T-cell (primary cell): ENCODE data around the gene ROBO4. TPM values are rescaled to one million over a fixed set of nuclear protein-coding genes. Genes with fewer than 3 reads are reported as not detected.

ENCODE experiments used
- ATAC-seq, 4 experiments: fragments of 200-7000 bp in 3 of 4; fragments of 150-1000 bp in 1 of 4; cut with Tn5 transposase; replicated peaks in 1 of 4; 1 replicate in 3 of 4; 2 replicates in 1 of 4; pipeline ENCODE4 v1.10.0; 2021; ENCODE audit warnings: moderate library complexity in 3 of 4, mild to moderate bottlenecking in 2 of 4, moderate number of reproducible peaks in 1 of 4
- CTCF ChIA-PET, 2 donors: fragments of 300-600 bp; sonication (Branson Sonifier 250); formaldehyde crosslinking; loops; one replicate each; lab custom pipeline; 2022; ENCODE audit warnings: antibody characterized with exemption in 2 of 2; lab: Charles Lee
- POLR2A ChIA-PET, 2 donors: fragments of 300-600 bp; sonication (Branson Sonifier 250); formaldehyde crosslinking; loops; one replicate each; lab custom pipeline; 2022; ENCODE audit warnings: antibody characterized with exemption in 2 of 2; lab: Charles Lee
- DNase-seq, 35 experiments: peaks; one replicate each; pipeline versions ENCODE4 v3.0.0 to v3.0.0-alpha.2; 2013 to 2023
- H3K27ac ChIP-seq: one replicate; pipeline ENCODE4 v1.5.1; 2013; ENCODE audit warnings: low read length
- H3K27me3 ChIP-seq, 2 experiments: replicated peaks in 1 of 2; 1 replicate in 1 of 2; 2 replicates in 1 of 2; pipeline versions ENCODE4 v1.6.1 to v1.7.0; 2013; ENCODE audit warnings: low read length in 1 of 2, mixed read lengths in 1 of 2; ENCODE audit not compliant: control insufficient read depth in 2 of 2, insufficient read depth in 2 of 2; ENCODE audit errors: extremely low read depth in 1 of 2
- H3K36me3 ChIP-seq, 2 donors: 1 replicate in 1 of 2; 2 replicates in 1 of 2; pipeline versions ENCODE4 v1.6.1 to v1.7.0; 2013; ENCODE audit warnings: low read length in 1 of 2; ENCODE audit not compliant: control insufficient read depth in 2 of 2, insufficient read depth in 1 of 2; ENCODE audit errors: extremely low read depth in 1 of 2
- H3K4me1 ChIP-seq, 2 experiments: 1 replicate in 1 of 2; 2 replicates in 1 of 2; pipeline versions ENCODE4 v1.6.1 to v1.7.0; 2013; ENCODE audit warnings: low read length in 2 of 2, mixed read lengths in 1 of 2; ENCODE audit not compliant: insufficient read depth in 2 of 2, control insufficient read depth in 1 of 2; ENCODE audit errors: extremely low read depth in 1 of 2
- H3K4me3 ChIP-seq, 2 donors: 1 replicate in 1 of 2; 2 replicates in 1 of 2; pipeline versions ENCODE4 v1.5.1 to v1.7.0; 2013; ENCODE audit warnings: mild to moderate bottlenecking in 2 of 2, low read length in 1 of 2, moderate library complexity in 1 of 2; ENCODE audit not compliant: control insufficient read depth in 1 of 2; ENCODE audit errors: extremely low read depth in 1 of 2
- H3K9me3 ChIP-seq: 2 replicates; pipeline ENCODE4 v1.7.0; 2013
- H3K27ac Mint-ChIP-seq, 2 donors: one replicate each; pipeline ENCODE4 v1.8.0; 2020 to 2021; ENCODE audit warnings: mild to moderate bottlenecking in 2 of 2, mixed read lengths in 2 of 2
- H3K27me3 Mint-ChIP-seq, 2 donors: one replicate each; pipeline ENCODE4 v1.8.0; 2021 to 2022; ENCODE audit warnings: mixed read lengths in 2 of 2
- H3K36me3 Mint-ChIP-seq: one replicate; pipeline ENCODE4 v1.8.0; 2021; ENCODE audit warnings: mixed read lengths
- H3K4me1 Mint-ChIP-seq, 3 donors: one replicate each; pipeline ENCODE4 v1.8.0; 2020 to 2022; ENCODE audit warnings: mixed read lengths in 3 of 3, mild to moderate bottlenecking in 1 of 3
- H3K4me3 Mint-ChIP-seq, 3 donors: one replicate each; pipeline ENCODE4 v1.8.0; 2020 to 2022; ENCODE audit warnings: mild to moderate bottlenecking in 3 of 3, mixed read lengths in 3 of 3, moderate library complexity in 3 of 3
- H3K9me3 Mint-ChIP-seq, 3 donors: one replicate each; pipeline ENCODE4 v1.8.0; 2020 to 2022; ENCODE audit warnings: mixed read lengths in 3 of 3
- WGBS: methylation state at CpG from one replicate; pipeline ENCODE4 v1.1.5; 2013; ENCODE audit warnings: missing lambda C conversion rate; ENCODE audit not compliant: insufficient coverage; 5-methylcytosine and 5-hydroxymethylcytosine counted together
- total RNA-seq, 35 experiments: library from RNA in 6 of 35; stranded (reverse) in 6 of 35; fragments of 120-200 nt in 1 of 35; gene quantifications; one replicate each; pipeline versions ENCODE4 v1.2.1 to v1.2.4 and lab custom pipeline; 2013 to 2026

ROBO4 gene
- total RNA-seq, 5 donors from 2014 or later (not counting 1 experiment from before 2014, with no cell fraction given) = 0.41 to 0.59 (median 0.50) TPM; not detected in 2

DNA sequence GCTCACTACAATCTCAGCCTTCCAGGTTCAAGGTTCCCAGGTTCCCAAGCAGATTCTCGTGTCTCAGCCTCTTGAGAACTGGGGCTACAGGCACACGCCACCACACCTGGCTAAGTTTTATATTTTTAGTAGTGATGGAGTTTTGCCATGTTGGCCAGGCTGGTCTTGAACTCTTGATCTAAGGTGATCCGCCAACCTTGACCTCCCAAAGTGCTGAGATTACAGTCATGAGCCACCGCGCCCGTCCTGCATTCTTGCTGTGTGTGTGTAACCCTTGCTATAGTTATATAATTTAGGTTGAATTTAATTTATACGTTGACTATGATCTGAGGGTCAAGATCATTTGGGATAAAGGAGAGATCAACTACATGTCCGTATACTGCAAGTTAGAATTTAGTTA lies 61.7 kb downstream of the ROBO4 start:
- H3K4me1 Mint-ChIP-seq = peaks cover 19 to 23% (median 21%) of the 10 kb centered on the region in 3 donors
- ChIA-PET CTCF (interaction anchor here (0.6 to 4.6 kb wide), 20 partner anchors 9 to 1473 kb away, joined by 3 to 59 read pairs (median 5); partner anchors contain the start of genes MSANTD2 (in 1 of the 2), SIAE (in 1 of the 2) and SPA17 (in 1 of the 2)), POLR2A (interaction anchor here (0.6 kb wide), 3 partner anchors 77 to 703 kb away, joined by 3 to 4 read pairs (median 3); partner anchors contain the start of gene CCDC15 (in 1 of the 2))
- peaks cover 40 to 59% of the 10 kb centered on the region in 2 donors for H3K27me3 Mint-ChIP-seq
- H3K27ac ChIP-seq = no peak overlapping the region
- DNase-seq (no peak), ATAC-seq (no peak)
- WGBS = 100% methylated on average over 4 of the region's 8 CpGs
- peaks cover 2 to 17% of the 10 kb centered on the region in 2 experiments for H3K4me1 ChIP-seq
- peaks cover 13 to 33% of the 10 kb centered on the region in 2 experiments for H3K27me3 ChIP-seq
- H3K4me3 ChIP-seq = no peak overlapping the region
- H3K9me3 Mint-ChIP-seq = no peaks in the 10 kb centered on the region
- no peaks in the 10 kb centered on the region for H3K36me3 Mint-ChIP-seq
- no peak overlapping the region for H3K27ac Mint-ChIP-seq
- no peaks in the 10 kb centered on the region for H3K9me3 ChIP-seq
- H3K4me3 Mint-ChIP-seq = peak overlapping the region in 2 of 3 donors; percentile 78
- no peaks in the 10 kb centered on the region for H3K36me3 ChIP-seq

DNA sequence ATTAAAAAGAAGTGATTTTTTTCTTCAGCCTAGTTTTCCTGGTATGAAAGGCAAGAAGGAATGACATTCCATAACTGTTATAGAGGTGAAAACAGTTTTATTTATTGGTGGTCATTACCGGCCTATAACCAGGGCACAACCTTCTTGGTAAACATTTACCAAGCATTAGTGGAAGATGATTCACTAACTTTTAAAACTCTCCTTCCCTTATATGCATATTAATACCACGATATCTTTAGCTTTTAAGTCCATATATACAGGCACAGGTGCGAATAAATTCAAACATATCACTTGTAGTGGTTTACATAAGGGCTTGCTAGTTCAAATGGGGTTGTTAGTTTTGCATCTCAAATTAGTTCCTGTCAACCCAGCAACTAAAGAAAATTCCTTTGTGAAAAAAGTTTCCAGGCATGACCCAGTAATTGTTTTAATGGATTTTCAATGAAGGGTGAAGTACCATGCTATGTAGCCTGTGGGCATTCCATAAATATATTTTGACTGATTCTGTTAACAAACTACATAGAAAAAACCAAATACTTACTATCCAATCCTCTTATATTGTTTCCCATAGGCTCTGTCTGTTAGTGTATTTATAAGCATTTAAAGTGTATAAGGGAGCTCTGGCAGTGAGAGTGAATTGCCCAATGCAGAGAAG lies 63.0 kb downstream of the ROBO4 start:
- Mint-ChIP-seq H3K4me3 (no peak overlapping the region), H3K27ac (no peak overlapping the region), H3K36me3 (no peaks in the 10 kb centered on the region), H3K27me3 (peaks cover 34 to 46% of the 10 kb centered on the region in 2 donors), H3K9me3 (no peaks in the 10 kb centered on the region), H3K4me1 (peaks cover 12 to 16% (median 15%) of the 10 kb centered on the region in 3 donors)
- ATAC-seq (no peak), DNase-seq (no peak)
- Histone ChIP-seq H3K27me3 (peaks cover 10 to 24% of the 10 kb centered on the region in 2 experiments), H3K36me3 (no peaks in the 10 kb centered on the region), H3K4me1 (peaks cover 0 to 14% of the 10 kb centered on the region in 2 experiments), H3K4me3 (no peak overlapping the region), H3K27ac (no peak overlapping the region), H3K9me3 (no peaks in the 10 kb centered on the region)
- ChIA-PET POLR2A (interaction anchor here in 1 of 2 donors (0.6 kb wide), 1 partner anchor 566 kb away, joined by 3 read pairs; no protein-coding TSS in a partner anchor), CTCF (interaction anchor here (0.5 to 4.6 kb wide), 6 partner anchors 29 to 187 kb away, joined by 3 to 59 read pairs (median 4); no protein-coding TSS in a partner anchor)
- no CpG with 5 or more reads among the region's 3 CpGs for WGBS

Other genes starting within 250 kb of the ROBO4 start
- gene SIAE, start 224.1 kb downstream of the ROBO4 start, total RNA-seq = 1 to 10 TPM; 3.7 to 9.7 (median 6.2) TPM
- gene SPA17, start 224.0 kb downstream of the ROBO4 start, total RNA-seq = under 1 TPM; 0.28 to 0.92 (median 0.59) TPM
- 10 to 100 TPM in 1 of 5 donors, 1 to 10 TPM in 1, under 1 TPM in 3; 0.26 to 11.0 (median 0.89) TPM for gene NRGN, start 157.9 kb downstream of the ROBO4 start, total RNA-seq
- 1 to 10 TPM in 2 of 5 donors, under 1 TPM in 3; 0.66 to 1.6 (median 0.98) TPM for gene VSIG2, start 145.6 kb downstream of the ROBO4 start, total RNA-seq
- gene ESAM, start 135.6 kb downstream of the ROBO4 start, total RNA-seq = 1 to 10 TPM; 1.2 to 3.5 (median 2.5) TPM
- 10 to 100 TPM; 10.1 to 25.2 (median 19.9) TPM for gene MSANTD2, start 97.5 kb downstream of the ROBO4 start, total RNA-seq
- 10 to 100 TPM; 10.2 to 24.7 (median 17.7) TPM for gene ROBO3, start 32.4 kb downstream of the ROBO4 start, total RNA-seq
- gene HEPN1, start 21.4 kb upstream of the ROBO4 start, total RNA-seq = not detected
- not detected for gene HEPACAM, start 38.2 kb upstream of the ROBO4 start, total RNA-seq
- gene CCDC15, start 56.3 kb upstream of the ROBO4 start, total RNA-seq = 1 to 10 TPM; 1.4 to 3.4 (median 2.1) TPM
- gene SLC37A2, start 165.4 kb upstream of the ROBO4 start, total RNA-seq = 1 to 10 TPM in 3 of 5 donors, under 1 TPM in 2; 0.14 to 1.5 (median 1.1) TPM
- 10 to 100 TPM; 10.3 to 18.9 (median 14.8) TPM for gene TMEM218, start 213.8 kb upstream of the ROBO4 start, total RNA-seq